ENCODE data around the gene ACE2.

DNA sequence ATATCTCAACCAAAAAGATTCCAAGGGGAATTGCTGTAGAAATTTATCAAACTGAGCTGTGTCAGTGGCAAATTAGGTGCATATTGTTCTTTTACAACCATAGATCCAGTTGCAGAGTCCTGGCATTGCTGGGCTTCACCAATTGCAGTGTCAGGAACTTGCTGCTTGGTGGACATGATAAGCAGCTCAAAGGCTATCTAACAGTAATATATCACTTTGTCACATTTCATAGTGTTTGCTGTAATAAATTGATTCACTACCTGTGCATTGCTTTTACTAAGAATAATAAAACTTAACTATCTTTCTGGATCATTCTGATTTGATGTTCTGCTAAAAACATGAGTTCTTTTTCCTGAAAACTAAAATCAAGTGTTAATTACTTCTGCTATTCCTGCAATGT lies 30.9 kb upstream of the ACE2 start:
- TF ChIP-seq, protein P1, sequence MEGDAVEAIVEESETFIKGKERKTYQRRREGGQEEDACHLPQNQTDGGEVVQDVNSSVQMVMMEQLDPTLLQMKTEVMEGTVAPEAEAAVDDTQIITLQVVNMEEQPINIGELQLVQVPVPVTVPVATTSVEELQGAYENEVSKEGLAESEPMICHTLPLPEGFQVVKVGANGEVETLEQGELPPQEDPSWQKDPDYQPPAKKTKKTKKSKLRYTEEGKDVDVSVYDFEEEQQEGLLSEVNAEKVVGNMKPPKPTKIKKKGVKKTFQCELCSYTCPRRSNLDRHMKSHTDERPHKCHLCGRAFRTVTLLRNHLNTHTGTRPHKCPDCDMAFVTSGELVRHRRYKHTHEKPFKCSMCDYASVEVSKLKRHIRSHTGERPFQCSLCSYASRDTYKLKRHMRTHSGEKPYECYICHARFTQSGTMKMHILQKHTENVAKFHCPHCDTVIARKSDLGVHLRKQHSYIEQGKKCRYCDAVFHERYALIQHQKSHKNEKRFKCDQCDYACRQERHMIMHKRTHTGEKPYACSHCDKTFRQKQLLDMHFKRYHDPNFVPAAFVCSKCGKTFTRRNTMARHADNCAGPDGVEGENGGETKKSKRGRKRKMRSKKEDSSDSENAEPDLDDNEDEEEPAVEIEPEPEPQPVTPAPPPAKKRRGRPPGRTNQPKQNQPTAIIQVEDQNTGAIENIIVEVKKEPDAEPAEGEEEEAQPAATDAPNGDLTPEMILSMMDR (IDR thresholded peaks at IDR 0.05): no peak
- TF ChIP-seq, protein P2, sequence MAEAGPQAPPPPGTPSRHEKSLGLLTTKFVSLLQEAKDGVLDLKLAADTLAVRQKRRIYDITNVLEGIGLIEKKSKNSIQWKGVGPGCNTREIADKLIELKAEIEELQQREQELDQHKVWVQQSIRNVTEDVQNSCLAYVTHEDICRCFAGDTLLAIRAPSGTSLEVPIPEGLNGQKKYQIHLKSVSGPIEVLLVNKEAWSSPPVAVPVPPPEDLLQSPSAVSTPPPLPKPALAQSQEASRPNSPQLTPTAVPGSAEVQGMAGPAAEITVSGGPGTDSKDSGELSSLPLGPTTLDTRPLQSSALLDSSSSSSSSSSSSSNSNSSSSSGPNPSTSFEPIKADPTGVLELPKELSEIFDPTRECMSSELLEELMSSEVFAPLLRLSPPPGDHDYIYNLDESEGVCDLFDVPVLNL (CRISPR knock-in tag; IDR thresholded peaks at IDR 0.05; ENCODE audit: borderline replicate concordance, low read depth): no peak
- TF ChIP-seq NFE2L1 (CRISPR knock-in tag; IDR thresholded peaks at IDR 0.05) (no peak), TEAD4 (CRISPR knock-in tag; IDR thresholded peaks at IDR 0.05) (no peak), SP1 (CRISPR knock-in tag; conservative IDR thresholded peaks at IDR 0.05) (no peak), ZNF121 (CRISPR knock-in tag; IDR thresholded peaks at IDR 0.05) (no peak)
- TF ChIP-seq, protein P3, sequence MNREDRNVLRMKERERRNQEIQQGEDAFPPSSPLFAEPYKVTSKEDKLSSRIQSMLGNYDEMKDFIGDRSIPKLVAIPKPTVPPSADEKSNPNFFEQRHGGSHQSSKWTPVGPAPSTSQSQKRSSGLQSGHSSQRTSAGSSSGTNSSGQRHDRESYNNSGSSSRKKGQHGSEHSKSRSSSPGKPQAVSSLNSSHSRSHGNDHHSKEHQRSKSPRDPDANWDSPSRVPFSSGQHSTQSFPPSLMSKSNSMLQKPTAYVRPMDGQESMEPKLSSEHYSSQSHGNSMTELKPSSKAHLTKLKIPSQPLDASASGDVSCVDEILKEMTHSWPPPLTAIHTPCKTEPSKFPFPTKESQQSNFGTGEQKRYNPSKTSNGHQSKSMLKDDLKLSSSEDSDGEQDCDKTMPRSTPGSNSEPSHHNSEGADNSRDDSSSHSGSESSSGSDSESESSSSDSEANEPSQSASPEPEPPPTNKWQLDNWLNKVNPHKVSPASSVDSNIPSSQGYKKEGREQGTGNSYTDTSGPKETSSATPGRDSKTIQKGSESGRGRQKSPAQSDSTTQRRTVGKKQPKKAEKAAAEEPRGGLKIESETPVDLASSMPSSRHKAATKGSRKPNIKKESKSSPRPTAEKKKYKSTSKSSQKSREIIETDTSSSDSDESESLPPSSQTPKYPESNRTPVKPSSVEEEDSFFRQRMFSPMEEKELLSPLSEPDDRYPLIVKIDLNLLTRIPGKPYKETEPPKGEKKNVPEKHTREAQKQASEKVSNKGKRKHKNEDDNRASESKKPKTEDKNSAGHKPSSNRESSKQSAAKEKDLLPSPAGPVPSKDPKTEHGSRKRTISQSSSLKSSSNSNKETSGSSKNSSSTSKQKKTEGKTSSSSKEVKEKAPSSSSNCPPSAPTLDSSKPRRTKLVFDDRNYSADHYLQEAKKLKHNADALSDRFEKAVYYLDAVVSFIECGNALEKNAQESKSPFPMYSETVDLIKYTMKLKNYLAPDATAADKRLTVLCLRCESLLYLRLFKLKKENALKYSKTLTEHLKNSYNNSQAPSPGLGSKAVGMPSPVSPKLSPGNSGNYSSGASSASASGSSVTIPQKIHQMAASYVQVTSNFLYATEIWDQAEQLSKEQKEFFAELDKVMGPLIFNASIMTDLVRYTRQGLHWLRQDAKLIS (CRISPR knock-in tag; IDR thresholded peaks at IDR 0.05; ENCODE audit: borderline replicate concordance): no peak
- TF ChIP-seq, protein P4, sequence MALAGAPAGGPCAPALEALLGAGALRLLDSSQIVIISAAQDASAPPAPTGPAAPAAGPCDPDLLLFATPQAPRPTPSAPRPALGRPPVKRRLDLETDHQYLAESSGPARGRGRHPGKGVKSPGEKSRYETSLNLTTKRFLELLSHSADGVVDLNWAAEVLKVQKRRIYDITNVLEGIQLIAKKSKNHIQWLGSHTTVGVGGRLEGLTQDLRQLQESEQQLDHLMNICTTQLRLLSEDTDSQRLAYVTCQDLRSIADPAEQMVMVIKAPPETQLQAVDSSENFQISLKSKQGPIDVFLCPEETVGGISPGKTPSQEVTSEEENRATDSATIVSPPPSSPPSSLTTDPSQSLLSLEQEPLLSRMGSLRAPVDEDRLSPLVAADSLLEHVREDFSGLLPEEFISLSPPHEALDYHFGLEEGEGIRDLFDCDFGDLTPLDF (CRISPR knock-in tag; IDR thresholded peaks at IDR 0.05): no peak
- TF ChIP-seq, protein P5, sequence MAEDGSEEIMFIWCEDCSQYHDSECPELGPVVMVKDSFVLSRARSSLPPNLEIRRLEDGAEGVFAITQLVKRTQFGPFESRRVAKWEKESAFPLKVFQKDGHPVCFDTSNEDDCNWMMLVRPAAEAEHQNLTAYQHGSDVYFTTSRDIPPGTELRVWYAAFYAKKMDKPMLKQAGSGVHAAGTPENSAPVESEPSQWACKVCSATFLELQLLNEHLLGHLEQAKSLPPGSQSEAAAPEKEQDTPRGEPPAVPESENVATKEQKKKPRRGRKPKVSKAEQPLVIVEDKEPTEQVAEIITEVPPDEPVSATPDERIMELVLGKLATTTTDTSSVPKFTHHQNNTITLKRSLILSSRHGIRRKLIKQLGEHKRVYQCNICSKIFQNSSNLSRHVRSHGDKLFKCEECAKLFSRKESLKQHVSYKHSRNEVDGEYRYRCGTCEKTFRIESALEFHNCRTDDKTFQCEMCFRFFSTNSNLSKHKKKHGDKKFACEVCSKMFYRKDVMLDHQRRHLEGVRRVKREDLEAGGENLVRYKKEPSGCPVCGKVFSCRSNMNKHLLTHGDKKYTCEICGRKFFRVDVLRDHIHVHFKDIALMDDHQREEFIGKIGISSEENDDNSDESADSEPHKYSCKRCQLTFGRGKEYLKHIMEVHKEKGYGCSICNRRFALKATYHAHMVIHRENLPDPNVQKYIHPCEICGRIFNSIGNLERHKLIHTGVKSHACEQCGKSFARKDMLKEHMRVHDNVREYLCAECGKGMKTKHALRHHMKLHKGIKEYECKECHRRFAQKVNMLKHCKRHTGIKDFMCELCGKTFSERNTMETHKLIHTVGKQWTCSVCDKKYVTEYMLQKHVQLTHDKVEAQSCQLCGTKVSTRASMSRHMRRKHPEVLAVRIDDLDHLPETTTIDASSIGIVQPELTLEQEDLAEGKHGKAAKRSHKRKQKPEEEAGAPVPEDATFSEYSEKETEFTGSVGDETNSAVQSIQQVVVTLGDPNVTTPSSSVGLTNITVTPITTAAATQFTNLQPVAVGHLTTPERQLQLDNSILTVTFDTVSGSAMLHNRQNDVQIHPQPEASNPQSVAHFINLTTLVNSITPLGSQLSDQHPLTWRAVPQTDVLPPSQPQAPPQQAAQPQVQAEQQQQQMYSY (CRISPR knock-in tag; IDR thresholded peaks at IDR 0.05): no peak
- TF ChIP-seq, protein P6, sequence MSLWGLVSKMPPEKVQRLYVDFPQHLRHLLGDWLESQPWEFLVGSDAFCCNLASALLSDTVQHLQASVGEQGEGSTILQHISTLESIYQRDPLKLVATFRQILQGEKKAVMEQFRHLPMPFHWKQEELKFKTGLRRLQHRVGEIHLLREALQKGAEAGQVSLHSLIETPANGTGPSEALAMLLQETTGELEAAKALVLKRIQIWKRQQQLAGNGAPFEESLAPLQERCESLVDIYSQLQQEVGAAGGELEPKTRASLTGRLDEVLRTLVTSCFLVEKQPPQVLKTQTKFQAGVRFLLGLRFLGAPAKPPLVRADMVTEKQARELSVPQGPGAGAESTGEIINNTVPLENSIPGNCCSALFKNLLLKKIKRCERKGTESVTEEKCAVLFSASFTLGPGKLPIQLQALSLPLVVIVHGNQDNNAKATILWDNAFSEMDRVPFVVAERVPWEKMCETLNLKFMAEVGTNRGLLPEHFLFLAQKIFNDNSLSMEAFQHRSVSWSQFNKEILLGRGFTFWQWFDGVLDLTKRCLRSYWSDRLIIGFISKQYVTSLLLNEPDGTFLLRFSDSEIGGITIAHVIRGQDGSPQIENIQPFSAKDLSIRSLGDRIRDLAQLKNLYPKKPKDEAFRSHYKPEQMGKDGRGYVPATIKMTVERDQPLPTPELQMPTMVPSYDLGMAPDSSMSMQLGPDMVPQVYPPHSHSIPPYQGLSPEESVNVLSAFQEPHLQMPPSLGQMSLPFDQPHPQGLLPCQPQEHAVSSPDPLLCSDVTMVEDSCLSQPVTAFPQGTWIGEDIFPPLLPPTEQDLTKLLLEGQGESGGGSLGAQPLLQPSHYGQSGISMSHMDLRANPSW (CRISPR knock-in tag; conservative IDR thresholded peaks at IDR 0.05; ENCODE audit: low read depth): no peak
- TF ChIP-seq, protein P7, sequence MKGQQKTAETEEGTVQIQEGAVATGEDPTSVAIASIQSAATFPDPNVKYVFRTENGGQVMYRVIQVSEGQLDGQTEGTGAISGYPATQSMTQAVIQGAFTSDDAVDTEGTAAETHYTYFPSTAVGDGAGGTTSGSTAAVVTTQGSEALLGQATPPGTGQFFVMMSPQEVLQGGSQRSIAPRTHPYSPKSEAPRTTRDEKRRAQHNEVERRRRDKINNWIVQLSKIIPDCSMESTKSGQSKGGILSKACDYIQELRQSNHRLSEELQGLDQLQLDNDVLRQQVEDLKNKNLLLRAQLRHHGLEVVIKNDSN (CRISPR knock-in tag; IDR thresholded peaks at IDR 0.05): no peak
- TF ChIP-seq, protein P8, sequence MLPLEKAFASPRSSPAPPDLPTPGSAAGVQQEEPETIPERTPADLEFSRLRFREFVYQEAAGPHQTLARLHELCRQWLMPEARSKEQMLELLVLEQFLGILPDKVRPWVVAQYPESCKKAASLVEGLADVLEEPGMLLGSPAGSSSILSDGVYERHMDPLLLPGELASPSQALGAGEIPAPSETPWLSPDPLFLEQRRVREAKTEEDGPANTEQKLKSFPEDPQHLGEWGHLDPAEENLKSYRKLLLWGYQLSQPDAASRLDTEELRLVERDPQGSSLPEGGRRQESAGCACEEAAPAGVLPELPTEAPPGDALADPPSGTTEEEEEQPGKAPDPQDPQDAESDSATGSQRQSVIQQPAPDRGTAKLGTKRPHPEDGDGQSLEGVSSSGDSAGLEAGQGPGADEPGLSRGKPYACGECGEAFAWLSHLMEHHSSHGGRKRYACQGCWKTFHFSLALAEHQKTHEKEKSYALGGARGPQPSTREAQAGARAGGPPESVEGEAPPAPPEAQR (CRISPR knock-in tag; IDR thresholded peaks at IDR 0.05): no peak
